ENCODE results near the gene WDR87. TPM values are rescaled to one million over a fixed set of nuclear protein-coding genes. Genes with fewer than 3 reads are reported as not detected.
"Not testable (repeated sequence)": the region's sequence is repeated elsewhere in the genome, so short reads cannot be mapped to it uniquely, and the experiment has no call there.

The WDR87 gene
- total RNA-seq, 2 experiments from 2014 or later: not detected

GRCh38 chr19:37869766-37870340, 36.5 kb downstream of the WDR87 start:
- Mint-ChIP-seq H3K4me1 (no peaks in the 10 kb centered on the region), H3K27ac (no peak overlapping the region), H3K9me3 (ENCODE audit: low read depth) (no peaks in the 10 kb centered on the region), H3K36me3 (ENCODE audit: low read depth) (no peaks in the 10 kb centered on the region), H3K4me3 (no peak overlapping the region), H3K27me3 (peaks cover 7% of the 10 kb centered on the region)
- DNase-seq (no peak), ATAC-seq (no peak)
- ChIA-PET POLR2A (no interaction called here), CTCF (interaction anchor here (1.2 kb wide), 1 partner anchor 39 kb away, joined by 4 read pairs; no protein-coding TSS in a partner anchor)
- intact Hi-C loops (cut with DNase I, micrococcal nuclease): no loop called here

- peaks cover 4% of the 10 kb centered on the region for H3K27me3 Mint-ChIP-seq
- DNase-seq (no peak), ATAC-seq (no peak)
- ChIA-PET POLR2A (no interaction called here), CTCF (no interaction called here)
- no peak overlapping the region for H3K27ac Mint-ChIP-seq
- no peak overlapping the region for H3K4me3 Mint-ChIP-seq
- no peaks in the 10 kb centered on the region for H3K9me3 Mint-ChIP-seq (ENCODE audit: low read depth)
- H3K4me1 Mint-ChIP-seq: no peaks in the 10 kb centered on the region
- no peaks in the 10 kb centered on the region for H3K36me3 Mint-ChIP-seq (ENCODE audit: low read depth)
- intact Hi-C loops (cut with DNase I, micrococcal nuclease): no loop called here
Measured at GRCh38 chr19:37867831-37868230, 38.6 kb downstream of the WDR87 start.

DNA sequence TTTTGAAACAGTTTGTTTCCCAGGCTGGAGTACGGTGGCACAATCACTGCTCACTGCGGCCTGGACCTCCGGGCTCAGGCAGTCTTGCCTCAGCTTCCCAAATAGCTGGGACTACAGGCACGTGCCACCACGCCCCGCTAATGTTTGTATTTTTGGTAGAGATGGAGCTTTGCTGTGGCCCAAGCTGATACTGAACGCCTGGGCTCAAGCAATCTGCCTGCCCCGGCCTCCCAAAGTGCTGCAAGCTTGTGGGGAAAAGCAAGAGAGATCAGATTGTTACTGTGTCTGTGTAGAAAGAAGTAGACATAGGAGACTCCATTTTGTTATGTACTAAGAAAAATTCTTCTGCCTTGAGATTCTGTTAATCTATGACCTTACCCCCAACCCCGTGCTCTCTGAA, 40.5 kb downstream of the WDR87 start:
- H3K36me3 Mint-ChIP-seq (ENCODE audit: low read depth); H3K27me3 Mint-ChIP-seq; H3K9me3 Mint-ChIP-seq (ENCODE audit: low read depth); intact Hi-C loops (cut with DNase I, micrococcal nuclease); POLR2A ChIA-PET; H3K4me3 Mint-ChIP-seq; CTCF ChIA-PET; H3K4me1 Mint-ChIP-seq; H3K27ac Mint-ChIP-seq; ATAC-seq; DNase-seq: not testable (repeated sequence)

- intact Hi-C loops (cut with DNase I, micrococcal nuclease): no loop called here
- Mint-ChIP-seq H3K36me3 (ENCODE audit: low read depth) (no peaks in the 10 kb centered on the region), H3K9me3 (ENCODE audit: low read depth) (no peaks in the 10 kb centered on the region), H3K27ac (no peak overlapping the region), H3K27me3 (peaks cover under 1% of the 10 kb centered on the region), H3K4me3 (no peak overlapping the region), H3K4me1 (no peaks in the 10 kb centered on the region)
- ATAC-seq (no peak), DNase-seq (no peak)
- ChIA-PET POLR2A (no interaction called here), CTCF (no interaction called here)
Measured at GRCh38 chr19:37864501-37864900, 41.9 kb downstream of the WDR87 start.

DNA sequence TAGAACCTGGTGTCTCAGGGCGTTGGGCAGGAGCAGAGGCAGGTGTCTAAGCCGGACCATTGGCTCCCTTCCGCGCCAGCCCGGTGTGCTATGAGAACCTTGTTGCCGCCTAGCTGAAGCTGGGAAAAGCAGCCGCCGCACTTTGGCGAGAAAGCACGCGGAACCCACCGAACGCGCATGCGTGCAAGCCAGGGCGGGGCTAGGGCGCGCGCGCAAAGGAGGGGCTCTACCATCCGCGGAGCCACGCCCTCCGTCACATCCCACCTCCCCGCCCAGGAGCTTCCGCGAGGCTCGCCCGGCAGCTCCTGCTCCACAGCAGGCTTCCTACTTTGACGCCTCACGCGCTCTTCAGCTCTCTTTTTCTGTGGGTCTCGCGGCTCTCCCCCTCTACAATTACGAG, 51.3 kb downstream of the WDR87 start:
- H3K27me3 Mint-ChIP-seq: peaks cover 5% of the 10 kb centered on the region
- peaks cover 2% of the 10 kb centered on the region for H3K36me3 Mint-ChIP-seq (ENCODE audit: low read depth)
- peaks cover 2% of the 10 kb centered on the region for H3K4me1 Mint-ChIP-seq
- intact Hi-C loops (cut with DNase I, micrococcal nuclease): no loop called here
- peak; percentile 58 for ATAC-seq
- H3K4me3 Mint-ChIP-seq: no peak overlapping the region
- no peaks in the 10 kb centered on the region for H3K9me3 Mint-ChIP-seq (ENCODE audit: low read depth)
- no peak overlapping the region for H3K27ac Mint-ChIP-seq
- DNase-seq: peak; percentile 67
- ChIA-PET POLR2A (no interaction called here), CTCF (no interaction called here)

DNA sequence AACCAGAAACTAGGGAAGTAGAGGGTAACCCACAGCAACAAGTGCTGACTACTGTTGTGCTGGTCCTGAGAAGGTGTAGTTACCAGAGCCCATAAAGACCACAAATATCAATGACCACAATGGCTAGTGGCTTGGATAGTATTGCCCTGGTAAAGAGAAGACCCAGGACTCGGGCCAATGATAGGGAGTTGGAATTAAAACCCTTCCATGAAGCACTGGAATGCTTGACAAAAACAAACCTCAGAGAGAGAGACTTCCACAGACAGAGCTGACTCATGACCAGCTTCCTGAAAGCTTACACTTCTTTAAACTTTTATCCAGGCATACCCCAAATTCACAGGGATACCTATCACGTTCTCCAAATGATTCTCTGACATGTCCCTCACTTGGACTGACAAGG, 60.5 kb downstream of the WDR87 start:
- POLR2A ChIA-PET: no interaction called here
- intact Hi-C loops (cut with DNase I, micrococcal nuclease): no loop called here
- H3K27ac Mint-ChIP-seq: no peak overlapping the region
- H3K9me3 Mint-ChIP-seq (ENCODE audit: low read depth): no peaks in the 10 kb centered on the region
- DNase-seq: no peak
- no peaks in the 10 kb centered on the region for H3K27me3 Mint-ChIP-seq
- no peak overlapping the region for H3K4me3 Mint-ChIP-seq
- CTCF ChIA-PET: no interaction called here
- H3K36me3 Mint-ChIP-seq (ENCODE audit: low read depth): no peaks in the 10 kb centered on the region
- no peak for ATAC-seq
- no peaks in the 10 kb centered on the region for H3K4me1 Mint-ChIP-seq

Other genes with a start within 250 kb of the WDR87 start
- 1 to 10 TPM; 4.9 to 8.3 TPM for gene ZNF607, start 186.8 kb downstream of the WDR87 start, total RNA-seq
- 1 to 10 TPM; 8.9 to 9.7 TPM for gene ZNF573, start 127.0 kb downstream of the WDR87 start, total RNA-seq
- gene SIPA1L3, start 614 bp upstream of the WDR87 start, total RNA-seq: 10 to 100 TPM; 10.5 to 18.3 TPM

Measured in activated CD4-positive, alpha-beta T cell treated with anti-CD3 and anti-CD28 coated beads for 36 hours (primary cell).